Cerebellar nuclear complex (tissue), 1 donor: ENCODE data around the gene ANK3.

Experiments
- DNase-seq, 2 experiments: peaks; one replicate each; lab custom pipeline; 2025; lab: John Stamatoyannopoulos, UW

Gene ANK3

GRCh38 chr10:60414111-60414510 is 24.4 kb upstream of the ANK3 start:
- no peak for DNase-seq

- DNase-seq = no peak
These were observed 23.8 kb upstream of the ANK3 start for GRCh38 chr10:60413306-60414012.

- no peak for DNase-seq
These were observed 21.3 kb upstream of the ANK3 start for GRCh38 chr10:60410970-60411369.

- DNase-seq = no peak
These were observed 19.5 kb upstream of the ANK3 start for GRCh38 chr10:60409202-60409601.

GRCh38 chr10:60406182-60406581 is 16.5 kb upstream of the ANK3 start:
- no peak for DNase-seq

- DNase-seq = no peak
These were observed 15.5 kb upstream of the ANK3 start for GRCh38 chr10:60405172-60405571.

- DNase-seq = no peak
These were observed 13.6 kb upstream of the ANK3 start for GRCh38 chr10:60403168-60403873.

- no peak for DNase-seq
These were observed 10.7 kb upstream of the ANK3 start for GRCh38 chr10:60400366-60400765.

GRCh38 chr10:60399328-60399727 is 9.7 kb upstream of the ANK3 start:
- peak; percentile 86 to 97 for DNase-seq

- DNase-seq = no peak
These were observed 8.1 kb upstream of the ANK3 start for GRCh38 chr10:60397792-60398191.

GRCh38 chr10:60396766-60397165 is 7.1 kb upstream of the ANK3 start:
- no peak for DNase-seq

- no peak for DNase-seq
These were observed 6.0 kb upstream of the ANK3 start for GRCh38 chr10:60395711-60396110.

- DNase-seq = no peak
These were observed 4.8 kb upstream of the ANK3 start for GRCh38 chr10:60394446-60394845.

- DNase-seq = peak; percentile 52 to 70
These were observed 550 bp upstream of the ANK3 start for GRCh38 chr10:60390224-60390626.

GRCh38 chr10:60388709-60389301 is 870 bp downstream of the ANK3 start:
- DNase-seq = no peak

GRCh38 chr10:60388116-60388625 is 1.5 kb downstream of the ANK3 start:
- DNase-seq = no peak

- DNase-seq = no peak
These were observed 2.1 kb downstream of the ANK3 start for GRCh38 chr10:60387531-60387930.

- no peak for DNase-seq
These were observed 4.3 kb downstream of the ANK3 start for GRCh38 chr10:60385399-60385738.

GRCh38 chr10:60384708-60385398 is 4.8 kb downstream of the ANK3 start:
- DNase-seq = peak; percentile 34 to 78

GRCh38 chr10:60384011-60384410 is 5.7 kb downstream of the ANK3 start:
- no peak for DNase-seq

GRCh38 chr10:60382946-60383681 is 6.6 kb downstream of the ANK3 start:
- no peak for DNase-seq

GRCh38 chr10:60380781-60381180 is 8.9 kb downstream of the ANK3 start:
- DNase-seq = no peak
